ENCODE measurements around the gene MYOM1.

- TF ChIP-seq SP1 (IDR thresholded peaks at IDR 0.05) (no peak), ARNT (IDR thresholded peaks at IDR 0.05) (no peak), TARDBP (IDR thresholded peaks at IDR 0.05) (no peak), FOXM1 (IDR thresholded peaks at IDR 0.05; ENCODE audit: borderline replicate concordance) (no peak), BHLHE40 (IDR thresholded peaks at IDR 0.05; ENCODE audit: borderline replicate concordance) (no peak), HDGF (IDR thresholded peaks at IDR 0.05; ENCODE audit: borderline replicate concordance) (no peak), LEF1 (IDR thresholded peaks at IDR 0.05; ENCODE audit: borderline replicate concordance) (no peak), FOXA1 (IDR thresholded peaks at IDR 0.05) (no peak), ELF4 (IDR thresholded peaks at IDR 0.05) (no peak), CTBP1 (IDR thresholded peaks at IDR 0.05; ENCODE audit: borderline replicate concordance) (no peak), FOXK2 (IDR thresholded peaks at IDR 0.05) (no peak)
Measured at GRCh38 chr18:3055186-3055728, 164.5 kb downstream of the MYOM1 start.
